ENCODE measurements around the gene SELENOS.
A peak's percentile ranks its signal among the peaks of the same experiment; 100 is the strongest.
"Not testable (repeated sequence)": the region's sequence is repeated elsewhere in the genome, so short reads cannot be mapped to it uniquely, and the experiment has no call there.

The SELENOS gene

DNA sequence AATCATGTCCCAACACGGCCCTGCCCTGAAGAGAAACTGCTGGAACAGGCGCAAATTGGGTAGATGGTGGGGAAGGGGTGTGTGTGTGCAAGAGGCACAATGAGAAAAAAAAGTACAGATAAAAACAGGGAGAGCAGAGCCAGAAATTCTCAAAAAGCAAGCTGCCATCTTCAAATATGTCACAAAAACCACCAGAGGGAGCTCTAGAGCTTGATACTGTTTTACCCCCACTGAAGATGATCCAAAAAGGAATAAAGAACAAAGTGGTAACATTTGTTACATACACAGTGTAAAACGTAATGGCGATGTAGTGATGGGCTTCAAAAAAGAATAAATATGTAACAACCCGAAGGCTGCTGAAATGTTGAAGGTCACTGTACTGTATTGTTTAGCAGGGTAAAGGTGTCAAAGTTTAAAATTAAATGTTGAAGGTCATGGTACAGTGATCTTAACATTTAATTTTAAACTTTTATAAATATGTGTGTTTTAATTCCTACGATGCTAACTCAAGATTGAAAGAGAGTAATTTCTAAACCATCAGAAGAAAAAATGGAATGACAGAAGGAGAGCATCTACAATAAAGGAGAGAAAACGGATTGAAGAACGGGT, 11.7 kb upstream of the SELENOS start:
- peak; percentile 57 for DNase-seq (ENCODE audit: low read depth)
- TF ChIP-seq, protein P1, sequence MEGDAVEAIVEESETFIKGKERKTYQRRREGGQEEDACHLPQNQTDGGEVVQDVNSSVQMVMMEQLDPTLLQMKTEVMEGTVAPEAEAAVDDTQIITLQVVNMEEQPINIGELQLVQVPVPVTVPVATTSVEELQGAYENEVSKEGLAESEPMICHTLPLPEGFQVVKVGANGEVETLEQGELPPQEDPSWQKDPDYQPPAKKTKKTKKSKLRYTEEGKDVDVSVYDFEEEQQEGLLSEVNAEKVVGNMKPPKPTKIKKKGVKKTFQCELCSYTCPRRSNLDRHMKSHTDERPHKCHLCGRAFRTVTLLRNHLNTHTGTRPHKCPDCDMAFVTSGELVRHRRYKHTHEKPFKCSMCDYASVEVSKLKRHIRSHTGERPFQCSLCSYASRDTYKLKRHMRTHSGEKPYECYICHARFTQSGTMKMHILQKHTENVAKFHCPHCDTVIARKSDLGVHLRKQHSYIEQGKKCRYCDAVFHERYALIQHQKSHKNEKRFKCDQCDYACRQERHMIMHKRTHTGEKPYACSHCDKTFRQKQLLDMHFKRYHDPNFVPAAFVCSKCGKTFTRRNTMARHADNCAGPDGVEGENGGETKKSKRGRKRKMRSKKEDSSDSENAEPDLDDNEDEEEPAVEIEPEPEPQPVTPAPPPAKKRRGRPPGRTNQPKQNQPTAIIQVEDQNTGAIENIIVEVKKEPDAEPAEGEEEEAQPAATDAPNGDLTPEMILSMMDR (IDR thresholded peaks at IDR 0.05; ENCODE audit: insufficient read depth, low read depth, low read length, missing control alignments): peak; percentile 56
- no peak overlapping the region for H3K4me3 ChIP-seq (ENCODE audit: low read depth, low read length)

DNA sequence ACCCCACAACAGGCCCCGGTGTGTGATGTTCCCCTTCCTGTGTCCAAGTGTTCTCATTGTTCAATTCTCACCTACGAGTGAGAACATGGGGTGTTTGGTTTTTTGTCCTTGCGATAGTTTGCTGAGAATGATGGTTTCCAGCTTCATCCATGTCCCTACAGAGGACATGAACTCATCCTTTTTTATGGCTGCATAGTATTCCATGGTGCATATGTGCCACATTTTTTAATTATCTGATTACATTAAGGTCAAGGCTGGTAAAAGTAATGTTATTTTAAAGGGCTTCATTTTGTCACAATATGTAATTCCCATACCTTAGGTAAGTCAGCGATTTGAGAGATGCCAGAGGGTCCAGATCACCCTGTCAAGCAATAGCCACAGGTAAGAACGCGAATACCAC, 10.1 kb upstream of the SELENOS start:
- H3K4me3 ChIP-seq (ENCODE audit: low read depth, low read length); DNase-seq (ENCODE audit: low read depth): not testable (repeated sequence)

DNA sequence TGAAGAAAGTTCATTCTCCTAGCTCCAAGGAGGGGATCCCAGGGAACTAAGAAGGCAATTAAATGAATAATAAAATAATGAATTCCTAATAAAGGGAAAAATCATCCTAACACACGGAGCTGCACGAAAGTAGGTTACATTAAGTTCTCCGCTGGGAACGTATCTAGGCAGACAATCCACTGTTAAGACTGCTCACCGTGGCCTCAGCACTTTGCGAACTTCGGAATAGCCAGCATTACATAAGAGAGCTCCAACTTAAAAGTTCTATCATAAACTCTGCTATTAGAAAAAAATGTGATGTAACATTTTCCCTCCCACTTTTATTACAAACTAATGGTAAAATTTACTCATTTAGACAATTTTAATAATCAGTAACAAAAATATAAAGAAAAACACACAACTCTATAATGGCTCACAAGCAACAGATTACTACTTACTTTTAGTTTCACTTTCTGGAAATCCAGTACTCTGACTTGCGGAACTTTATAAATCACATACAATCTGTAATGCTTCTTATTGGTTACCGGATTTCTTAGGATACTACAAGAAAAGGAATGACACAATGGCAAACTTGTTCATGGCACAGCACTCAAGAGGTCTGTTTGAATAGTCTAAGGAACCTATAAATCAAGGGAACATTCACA, 9.3 kb upstream of the SELENOS start:
- TF ChIP-seq, protein P1 (IDR thresholded peaks at IDR 0.05; ENCODE audit: insufficient read depth, low read depth, low read length, missing control alignments): no peak
- no peak overlapping the region for H3K4me3 ChIP-seq (ENCODE audit: low read depth, low read length)
- DNase-seq (ENCODE audit: low read depth): no peak

DNA sequence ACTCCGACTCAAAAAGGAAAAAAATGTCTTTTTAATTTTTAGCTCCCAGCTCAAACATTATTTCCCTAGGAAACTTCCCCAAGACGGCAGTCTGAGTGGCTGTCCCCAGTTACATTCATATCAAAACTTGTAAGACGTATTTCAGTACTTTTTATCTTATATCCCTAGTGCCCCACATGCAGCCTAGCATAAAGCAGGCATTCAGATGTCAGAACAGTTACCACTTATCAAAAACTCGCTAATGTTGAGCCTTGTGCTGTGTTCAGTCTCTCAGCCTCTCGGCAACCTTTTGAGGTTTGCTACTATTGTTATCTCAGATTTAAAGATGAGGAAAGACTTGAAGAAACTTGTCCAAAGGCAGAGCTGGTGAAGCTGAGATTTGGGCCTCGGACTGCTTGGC, 6.6 kb upstream of the SELENOS start:
- DNase-seq (ENCODE audit: low read depth): no peak
- TF ChIP-seq, protein P1 (IDR thresholded peaks at IDR 0.05; ENCODE audit: insufficient read depth, low read depth, low read length, missing control alignments): no peak

DNA sequence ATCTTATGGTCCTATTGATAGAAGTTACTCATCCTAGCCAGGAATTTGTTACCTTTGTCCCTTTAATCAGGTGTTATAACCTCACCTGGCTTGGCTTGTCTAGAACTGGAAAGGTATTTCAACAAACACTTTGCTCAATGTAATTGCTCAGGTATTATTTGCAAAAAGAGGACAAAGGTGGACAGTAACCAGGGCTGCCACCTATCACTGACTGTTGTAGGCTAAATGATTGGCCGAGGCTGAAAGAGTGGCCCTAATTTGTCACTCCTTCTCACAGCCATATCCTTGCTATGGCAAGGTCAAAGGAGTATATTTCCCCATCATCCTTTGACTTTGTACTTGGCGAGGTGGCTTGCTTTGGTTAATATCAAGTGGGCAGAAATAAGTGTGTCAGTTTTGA, 2.7 kb upstream of the SELENOS start:
- TF ChIP-seq, protein P1 (IDR thresholded peaks at IDR 0.05; ENCODE audit: insufficient read depth, low read depth, low read length, missing control alignments): no peak
- no peak overlapping the region for H3K4me3 ChIP-seq (ENCODE audit: low read depth, low read length)
- no peak for DNase-seq (ENCODE audit: low read depth)

More for the DNA sequence above, 6.6 kb upstream of the SELENOS start:
- H3K4me3 ChIP-seq (ENCODE audit: low read depth, low read length): no peak overlapping the region

DNA sequence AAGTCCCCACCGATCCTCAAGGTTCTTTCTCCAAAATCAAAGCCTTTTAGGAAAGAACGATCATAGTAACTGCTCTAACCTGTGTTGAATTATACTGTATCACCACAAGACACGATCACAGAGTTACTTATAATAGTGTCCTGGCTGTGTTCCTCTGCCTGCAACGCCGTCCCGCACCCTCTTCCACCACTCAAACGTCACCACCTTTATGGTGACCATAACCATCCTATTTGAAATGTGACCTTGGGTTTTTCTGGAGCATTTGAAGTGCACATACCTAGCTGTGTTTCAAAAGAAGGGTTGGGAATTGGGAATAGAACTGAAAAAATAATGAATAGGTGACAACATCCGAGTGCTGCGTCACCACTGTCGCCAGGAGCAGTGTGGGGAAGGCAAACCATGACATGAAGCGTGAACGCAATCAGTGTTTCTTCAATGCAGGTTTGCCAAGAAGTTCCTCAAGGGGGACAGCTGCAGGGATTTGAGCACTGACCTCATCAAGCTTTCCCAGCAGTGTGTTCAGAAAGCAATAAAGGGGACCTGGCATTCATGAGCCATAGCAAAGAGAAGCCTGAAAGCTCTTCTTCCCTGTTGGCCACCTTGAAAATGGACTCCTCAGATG, 769 bp upstream of the SELENOS start:
- TF ChIP-seq, protein P1 (IDR thresholded peaks at IDR 0.05; ENCODE audit: insufficient read depth, low read depth, low read length, missing control alignments): no peak

DNA sequence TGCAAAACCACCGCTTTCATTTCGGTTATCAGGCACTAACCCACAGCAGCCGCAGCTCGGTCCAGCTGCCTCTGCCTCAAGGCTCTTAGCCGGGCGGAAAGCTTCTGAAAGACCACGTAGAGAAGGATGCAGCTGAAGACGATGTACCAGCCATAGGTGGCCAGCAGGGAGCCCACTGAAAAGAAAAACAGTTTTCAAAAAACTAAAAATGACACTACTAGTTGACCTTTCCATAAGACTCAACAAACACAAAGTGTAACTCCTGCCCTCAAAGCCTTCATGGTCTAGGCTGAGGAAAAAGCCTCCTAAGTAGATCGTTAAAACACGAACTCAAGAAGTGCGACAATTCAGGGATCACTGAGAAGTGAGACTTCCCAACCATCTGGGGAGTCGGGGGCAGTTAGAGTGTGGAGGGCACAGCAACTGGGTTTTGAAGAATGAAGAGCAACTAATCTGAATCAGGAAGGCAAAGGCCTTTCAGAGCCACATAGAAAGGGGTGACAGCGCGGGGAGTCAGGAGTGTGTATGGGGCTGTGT, 716 bp downstream of the SELENOS start:
- H3K4me3 ChIP-seq (ENCODE audit: low read depth, low read length): peak overlapping the region; percentile 79
- peak; percentile 84 for DNase-seq (ENCODE audit: low read depth)
- TF ChIP-seq, protein P1 (IDR thresholded peaks at IDR 0.05; ENCODE audit: insufficient read depth, low read depth, low read length, missing control alignments): peak; percentile 41

More for the DNA sequence above, 769 bp upstream of the SELENOS start:
- no peak for DNase-seq (ENCODE audit: low read depth)
- H3K4me3 ChIP-seq (ENCODE audit: low read depth, low read length): no peak overlapping the region
